SH-SY5Y (cell line): ENCODE data around the gene SCAF11.

Source experiments
- GATA2 ChIP-seq: IDR thresholded peaks from 2 replicates; pipeline ENCODE4 v1.6.1; 2011; ENCODE audit warnings: mild to moderate bottlenecking, low read depth, low read length
- GATA3 ChIP-seq: IDR thresholded peaks from 2 replicates; pipeline ENCODE4 v1.6.1; 2011; ENCODE audit warnings: low read depth, mild to moderate bottlenecking, low read length, moderate library complexity

DNA sequence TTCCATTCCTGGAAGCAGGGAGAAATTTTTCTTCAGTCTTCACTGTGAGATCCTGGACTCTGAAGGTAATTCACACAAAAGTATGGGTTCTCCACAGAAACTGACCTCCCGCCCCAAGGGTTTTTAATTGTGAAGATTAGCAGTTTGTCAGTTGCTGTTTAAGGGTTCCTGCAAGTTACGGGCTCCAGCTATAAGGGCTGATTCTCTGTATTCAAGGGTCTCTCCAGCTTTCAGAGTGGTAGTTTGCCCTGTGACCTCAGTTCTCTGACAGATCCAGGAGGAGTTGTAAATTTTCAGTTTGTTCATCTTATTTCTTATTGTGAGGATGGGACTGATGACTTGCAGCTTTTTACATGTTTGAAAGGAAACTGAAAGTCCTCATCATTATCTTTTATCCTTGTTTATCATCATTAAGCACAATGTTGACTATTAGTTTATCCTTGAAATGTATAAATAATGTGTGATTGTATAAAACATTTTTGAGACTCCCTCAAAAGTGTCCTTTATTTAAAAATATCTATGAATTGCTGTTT lies 110.9 kb downstream of the SCAF11 start:
- TF ChIP-seq GATA2 (no peak), GATA3 (no peak)
